Ammon's horn (tissue), 1 donor: ENCODE data around the gene CD34.
"Not testable (repeated sequence)": the region's sequence is repeated elsewhere in the genome, so short reads cannot be mapped to it uniquely, and the experiment has no call there.

Source experiments
- DNase-seq: peaks from one replicate; pipeline ENCODE4 v3.0.0-alpha.2; 2016; ENCODE audit warnings: low spot score

CD34 gene

GRCh38 chr1:207898260-207898659, 12.7 kb downstream of the CD34 start:
- DNase-seq, result no peak

DNA sequence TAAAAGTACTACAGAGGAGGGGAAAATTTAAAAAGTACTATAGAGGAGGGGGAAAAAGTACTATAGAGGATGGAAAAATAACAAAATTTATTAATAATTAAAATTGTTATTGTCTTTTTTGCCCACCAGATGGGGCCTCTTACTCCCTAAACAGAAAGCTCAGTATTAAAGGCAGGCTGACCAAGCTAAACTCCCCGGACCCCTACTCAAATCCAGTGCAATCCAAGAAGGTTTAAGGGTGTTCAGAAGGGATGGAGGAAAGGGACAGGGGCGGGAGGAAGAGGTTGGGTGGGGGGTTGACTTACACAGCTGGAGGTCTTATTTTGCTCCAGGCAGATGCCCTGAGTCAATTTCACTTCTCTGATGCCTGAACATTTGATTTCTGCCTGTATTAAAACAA, 13.7 kb downstream of the CD34 start:
- no peak for DNase-seq

DNA sequence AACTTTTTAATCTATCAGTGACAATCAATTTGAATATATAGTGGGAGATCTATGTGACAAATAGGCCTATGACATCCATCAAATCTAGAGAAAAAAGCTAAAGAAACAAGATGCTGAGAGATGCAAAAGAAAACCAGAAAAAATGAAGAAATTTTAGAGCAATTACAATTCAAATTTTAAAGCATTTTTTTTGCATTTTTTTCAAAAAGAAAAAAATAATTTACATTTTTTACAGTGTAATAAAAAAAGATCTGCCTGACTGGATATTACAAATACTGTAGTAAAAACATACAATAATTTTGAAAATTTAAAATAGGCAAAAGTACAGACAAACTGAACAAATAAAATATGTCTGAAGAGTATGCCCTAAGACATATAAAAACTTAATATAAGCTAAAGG, 14.4 kb downstream of the CD34 start:
- DNase-seq, result no peak

GRCh38 chr1:207894704-207895103, 16.2 kb downstream of the CD34 start:
- no peak for DNase-seq

GRCh38 chr1:207893737-207894582, 17.0 kb downstream of the CD34 start:
- no peak for DNase-seq

- no peak for DNase-seq
Observed at GRCh38 chr1:207892764-207893163, 18.2 kb downstream of the CD34 start.

DNA sequence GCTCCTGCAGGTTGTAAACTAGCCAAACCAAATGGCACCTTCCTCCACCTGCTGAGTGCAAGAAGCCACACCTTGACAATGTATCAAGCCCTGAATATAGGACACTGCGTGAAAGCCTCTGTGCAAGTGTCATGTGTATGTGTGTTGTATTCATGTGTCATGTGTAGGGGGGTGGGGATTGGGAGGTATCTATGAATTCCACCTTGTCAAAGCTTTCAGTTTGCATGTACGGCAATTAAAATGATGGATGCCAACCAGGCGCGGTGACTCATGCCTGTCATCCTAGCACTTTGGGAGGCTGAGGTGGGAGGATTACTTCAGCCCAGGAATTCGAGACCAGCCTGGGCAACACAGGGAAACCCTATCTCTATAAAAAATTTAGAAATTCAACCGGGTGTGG, 19.8 kb downstream of the CD34 start:
- no peak for DNase-seq

DNA sequence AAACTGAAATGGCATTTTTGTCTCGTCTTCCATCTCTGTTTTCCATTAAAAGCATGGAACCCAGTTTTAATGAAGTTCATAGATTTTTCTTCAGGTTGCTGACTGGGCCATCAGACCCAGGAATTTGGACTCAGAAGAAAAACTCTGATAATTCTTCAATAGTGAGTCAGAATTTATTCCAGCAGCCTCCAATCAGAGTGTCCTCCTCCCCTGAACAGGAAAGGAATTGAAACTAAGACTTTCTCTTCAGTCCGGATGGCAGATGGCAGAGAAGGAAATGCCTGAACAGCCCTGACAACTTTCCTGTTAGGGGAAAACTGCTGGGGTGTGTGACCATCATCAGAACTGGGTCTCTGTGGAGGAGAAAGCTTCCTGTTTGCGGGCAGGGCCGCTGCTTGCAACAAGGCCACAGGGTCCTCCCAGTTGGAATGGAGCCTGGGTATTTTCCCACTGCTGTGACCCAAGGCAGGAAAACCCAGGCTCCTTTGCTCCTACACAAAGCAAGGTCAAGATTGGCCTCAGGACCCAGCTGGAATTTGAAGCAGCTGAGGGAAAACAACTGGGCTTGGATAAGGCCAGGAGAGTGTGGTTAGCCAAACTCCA, 20.7 kb downstream of the CD34 start:
- peak; percentile 82 for DNase-seq

DNA sequence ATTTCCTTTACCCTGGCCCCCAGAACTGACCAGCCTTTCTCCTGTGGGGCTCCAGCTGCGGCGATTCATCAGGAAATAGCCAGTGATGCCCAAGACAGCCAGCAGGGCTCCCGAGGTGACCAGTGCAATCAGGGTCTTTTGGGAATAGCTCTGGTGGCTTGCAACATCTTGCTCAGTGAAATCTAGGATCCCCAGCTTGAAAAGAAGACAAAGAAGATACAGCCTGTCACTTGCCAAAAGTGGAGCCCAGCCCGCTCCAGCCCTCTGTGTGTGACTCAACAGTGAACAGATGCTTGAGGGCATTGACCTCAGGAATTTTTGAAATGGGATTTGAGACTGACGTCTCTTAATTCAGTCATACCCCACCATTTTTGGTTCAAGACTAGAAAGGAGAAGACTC, 22.3 kb downstream of the CD34 start:
- no peak for DNase-seq

- no peak for DNase-seq
Observed at GRCh38 chr1:207887542-207888201, 23.3 kb downstream of the CD34 start.

DNA sequence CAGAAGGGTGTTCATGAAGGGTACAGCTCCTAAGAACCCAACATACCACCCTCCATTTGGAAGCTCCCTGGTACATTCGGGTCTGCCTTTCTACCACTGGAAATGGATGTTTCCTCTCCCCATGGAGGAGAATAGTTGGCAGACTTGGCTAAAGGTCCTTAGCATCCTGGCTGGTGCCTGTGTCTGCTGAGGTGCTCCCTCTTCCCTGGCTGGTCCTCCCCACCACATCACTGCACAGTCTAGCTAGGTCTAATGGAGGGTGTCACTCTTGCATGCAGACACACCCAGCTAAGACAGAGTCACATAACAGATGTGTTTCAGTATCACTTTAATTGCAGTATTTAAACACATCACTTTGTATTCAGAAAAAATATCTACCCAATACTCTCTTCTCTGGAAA, 24.7 kb downstream of the CD34 start:
- DNase-seq, result no peak

DNA sequence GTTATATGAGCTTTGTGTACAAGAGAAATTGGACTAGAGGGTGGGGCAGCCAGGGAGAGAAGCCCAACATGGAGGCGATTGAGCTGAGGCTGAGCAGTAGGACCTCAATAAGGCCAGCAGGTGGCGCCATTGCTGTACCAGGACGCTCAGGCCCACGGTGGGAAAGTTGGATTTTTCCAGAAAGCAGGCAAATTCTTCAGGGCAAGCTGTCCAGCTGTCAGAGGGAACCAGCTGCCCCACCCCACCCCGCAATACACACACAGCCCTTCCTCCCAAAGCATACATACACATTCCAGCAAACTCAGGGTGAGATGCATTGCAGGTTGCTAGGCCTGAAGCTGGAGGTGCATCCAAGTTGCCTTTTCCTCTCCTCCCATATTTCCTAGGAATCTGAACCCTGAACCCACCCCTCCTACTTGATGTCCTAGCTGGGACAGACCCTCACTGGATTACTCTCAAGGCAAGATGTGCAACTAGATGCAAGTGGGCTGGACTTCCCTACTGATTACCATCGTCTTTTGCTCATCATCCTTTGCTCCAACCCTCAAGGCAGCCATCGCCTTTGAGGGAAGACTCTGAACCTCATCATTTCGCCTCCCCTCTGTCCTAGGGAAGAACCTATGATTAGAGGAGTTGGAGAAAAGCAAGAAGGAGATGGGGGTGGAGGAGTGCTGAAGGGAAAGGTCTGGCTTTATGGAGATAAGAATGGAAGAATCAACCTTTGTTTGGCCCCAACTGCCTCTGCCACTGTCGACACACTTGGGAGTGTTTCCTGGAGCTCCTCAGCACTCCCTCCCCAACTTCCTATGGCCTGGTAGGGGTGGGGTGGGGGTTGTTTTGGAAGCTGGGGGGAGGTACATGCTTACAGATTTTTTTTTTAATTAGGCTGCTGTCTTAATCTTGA, 25.5 kb downstream of the CD34 start:
- DNase-seq, result peak; percentile 95

DNA sequence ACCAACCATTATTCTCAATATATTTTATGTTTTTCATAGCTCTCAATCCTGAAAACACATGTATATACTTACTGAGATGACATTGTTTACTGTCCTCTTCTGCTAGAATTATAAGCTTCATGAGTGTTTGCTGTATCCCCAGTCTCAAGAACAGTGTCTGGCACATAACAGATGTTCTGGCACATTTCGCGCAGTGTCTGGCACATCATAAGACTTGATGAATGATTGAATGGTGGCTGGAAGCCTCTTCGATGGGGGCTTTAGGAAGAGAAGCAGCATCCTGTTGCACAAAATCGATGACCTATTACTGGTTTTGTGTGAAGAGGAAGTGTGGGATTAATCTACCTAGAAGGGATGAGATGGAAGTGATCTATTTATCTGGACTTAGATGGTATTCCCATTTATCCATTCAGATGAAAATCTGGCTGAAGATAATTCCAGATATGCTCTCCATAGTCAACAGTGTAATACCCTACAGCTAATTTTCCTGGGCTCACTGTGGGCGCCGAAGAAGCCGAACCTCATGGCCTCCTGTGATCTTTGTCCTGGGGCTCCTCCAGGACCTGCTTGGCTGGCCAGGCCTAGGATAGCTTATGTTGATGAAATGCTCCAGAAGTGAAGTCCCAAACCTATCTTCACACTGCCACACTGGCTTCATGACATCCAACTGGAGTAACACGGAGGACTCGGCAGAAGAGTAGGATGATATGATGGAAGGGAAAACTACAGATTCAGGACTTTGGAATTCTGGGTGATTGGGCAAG, 26.5 kb downstream of the CD34 start:
- DNase-seq, result no peak

DNA sequence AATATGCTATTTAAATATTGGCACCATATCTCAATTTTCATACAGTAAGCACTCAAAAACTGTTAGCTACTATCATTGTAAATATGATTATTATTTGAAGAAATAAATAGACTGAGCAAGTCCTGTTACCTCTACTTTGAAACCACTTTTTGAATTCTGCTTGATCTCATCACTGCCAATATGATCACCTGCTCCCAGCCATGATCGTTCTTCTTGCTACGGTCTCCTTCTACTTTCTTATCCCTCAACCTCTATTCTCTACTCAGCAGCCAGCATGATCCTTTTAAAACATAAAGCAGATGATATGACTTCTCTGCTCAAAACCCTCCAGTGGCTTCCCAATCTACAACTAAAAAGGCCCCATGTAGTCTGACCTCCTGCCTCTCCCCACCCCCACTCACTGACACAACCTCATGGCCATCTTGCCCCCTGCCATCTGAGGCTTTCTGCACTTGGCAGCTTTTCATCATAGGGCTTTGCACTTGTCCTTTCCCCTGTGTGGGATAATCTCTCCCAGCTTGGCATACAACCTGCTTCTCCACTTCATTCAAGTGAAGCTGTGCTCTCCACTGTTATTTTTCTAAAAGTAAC, 27.2 kb downstream of the CD34 start:
- DNase-seq, result no peak

- no peak for DNase-seq
Observed at GRCh38 chr1:207883104-207883651, 27.7 kb downstream of the CD34 start.

- DNase-seq, result no peak
Observed at GRCh38 chr1:207882692-207883091, 28.2 kb downstream of the CD34 start.

- DNase-seq, result no peak
Observed at GRCh38 chr1:207878939-207879338, 32.0 kb downstream of the CD34 start.

- DNase-seq, result not testable (repeated sequence)
Observed at GRCh38 chr1:207877914-207878313, 33.0 kb downstream of the CD34 start.

DNA sequence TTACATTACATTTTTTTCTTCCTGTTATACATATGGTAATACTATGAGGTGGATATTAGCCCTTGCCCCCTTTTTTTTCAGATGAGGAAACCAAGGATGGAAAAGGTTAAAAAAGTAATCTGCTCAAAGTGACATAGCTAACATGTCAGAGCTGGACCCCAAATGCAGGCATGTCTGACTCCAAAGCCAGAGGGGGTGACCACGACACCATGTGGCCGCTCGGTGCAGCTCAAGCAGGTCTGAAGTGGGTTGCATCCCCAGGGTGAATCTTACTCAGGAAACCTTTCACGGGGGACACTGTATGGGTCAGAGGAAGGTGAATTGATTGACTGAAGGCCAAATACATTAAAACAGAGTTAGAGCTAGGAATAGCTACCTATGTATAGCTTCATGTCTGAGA, 34.8 kb downstream of the CD34 start:
- no peak for DNase-seq

DNA sequence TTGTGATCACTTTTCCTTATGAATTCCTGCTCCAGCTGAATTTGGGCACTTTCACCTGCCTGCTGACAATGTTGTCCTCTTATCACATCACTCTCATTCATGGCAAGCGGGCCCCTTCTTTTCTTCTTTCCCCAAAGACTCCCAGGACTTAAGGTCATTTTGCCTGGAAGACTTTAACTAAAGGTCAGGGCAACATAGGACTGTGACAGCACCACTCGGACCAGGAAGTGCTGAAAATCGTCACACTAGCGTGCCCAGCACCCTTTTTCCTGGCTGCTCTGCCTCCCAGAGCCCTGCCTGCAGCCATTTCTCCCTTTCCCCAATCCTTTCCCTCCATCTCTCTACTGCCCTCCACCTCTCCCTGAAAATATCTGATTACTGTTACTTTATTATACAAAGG, 35.4 kb downstream of the CD34 start:
- no peak for DNase-seq
